Esophagus muscularis mucosa (tissue), 4 donors: ENCODE data around the gene FFAR2. TPM values are rescaled to one million over a fixed set of nuclear protein-coding genes. Genes with fewer than 3 reads are reported as not detected.

Source experiments
- DNase-seq: peaks from one replicate; pipeline ENCODE4 v3.0.0-alpha.2; 2017; ENCODE audit errors: extremely low spot score
- H3K27ac ChIP-seq, 4 donors: fragments of 200-600 bp; sonication (generic); replicated peaks in 1 of 4; 1 replicate in 3 of 4; 2 replicates in 1 of 4; pipeline ENCODE4 v1.5.1; 2016 to 2019; ENCODE audit warnings: mild to moderate bottlenecking in 1 of 4
- H3K27me3 ChIP-seq, 4 donors: fragments of 200-600 bp; sonication (generic); one replicate each; pipeline versions ENCODE4 v1.5.1 to v1.6.0; 2016 to 2019
- H3K36me3 ChIP-seq, 4 donors: fragments of 200-600 bp; sonication (generic); one replicate each; pipeline ENCODE4 v1.5.1; 2016 to 2019
- H3K4me1 ChIP-seq, 4 donors: fragments of 200-600 bp; sonication (generic); one replicate each; pipeline ENCODE4 v1.5.1; 2016 to 2019
- H3K4me3 ChIP-seq, 4 donors: fragments of 200-600 bp; sonication (generic); 1 replicate in 2 of 4; 2 replicates in 2 of 4; pipeline ENCODE4 v1.5.1; 2016 to 2019; ENCODE audit warnings: mild to moderate bottlenecking in 4 of 4, moderate library complexity in 1 of 4
- H3K9me3 ChIP-seq, 4 donors: fragments of 200-600 bp; sonication (generic); 1 replicate in 3 of 4; 2 replicates in 1 of 4; pipeline ENCODE4 v1.5.1; 2016 to 2019
- CTCF ChIP-seq, 3 experiments: fragments of 200-600 bp in 2 of 3; fragments of 450-650 bp in 1 of 3; sonication (generic) in 2 of 3; IDR thresholded peaks; one replicate each; pipeline ENCODE4 v1.5.1; 2017 to 2019; ENCODE audit warnings: antibody characterized with exemption in 3 of 3, mild to moderate bottlenecking in 2 of 3, moderate library complexity in 1 of 3
- EP300 ChIP-seq: sonication (generic); formaldehyde crosslinking; IDR thresholded peaks from one replicate; pipeline ENCODE4 v1.6.1; 2017; ENCODE audit warnings: antibody characterized with exemption
- POLR2A ChIP-seq: fragments of 450-650 bp; IDR thresholded peaks from one replicate; pipeline ENCODE4 v1.6.1; 2017; ENCODE audit warnings: antibody characterized with exemption, moderate library complexity, mild to moderate bottlenecking, low read depth
- POLR2AphosphoS5 ChIP-seq, 2 donors: sonication (generic); formaldehyde crosslinking; IDR thresholded peaks; one replicate each; pipeline ENCODE4 v1.6.1; 2017; ENCODE audit warnings: antibody characterized with exemption in 2 of 2
- WGBS: methylation state at CpG from one replicate; pipeline ENCODE4 v1.1.5; 2018; 5-methylcytosine and 5-hydroxymethylcytosine counted together
- intact Hi-C: fragments of 100-400 bp; cut with DNase I; formaldehyde crosslinking; loops from one replicate; pipeline ENCODE4 v1.15.1; 2023
- total RNA-seq, 4 donors: library from RNA; depleted of rRNA; stranded (reverse); fragments of >200 nt; gene quantifications; one replicate each; pipeline versions ENCODE4 v1.1.0 to v1.2.1, GENCODE V29; 2016

Gene FFAR2
- total RNA-seq, 4 donors from 2014 or later, result 1.7 TPM; not detected in 3

DNA sequence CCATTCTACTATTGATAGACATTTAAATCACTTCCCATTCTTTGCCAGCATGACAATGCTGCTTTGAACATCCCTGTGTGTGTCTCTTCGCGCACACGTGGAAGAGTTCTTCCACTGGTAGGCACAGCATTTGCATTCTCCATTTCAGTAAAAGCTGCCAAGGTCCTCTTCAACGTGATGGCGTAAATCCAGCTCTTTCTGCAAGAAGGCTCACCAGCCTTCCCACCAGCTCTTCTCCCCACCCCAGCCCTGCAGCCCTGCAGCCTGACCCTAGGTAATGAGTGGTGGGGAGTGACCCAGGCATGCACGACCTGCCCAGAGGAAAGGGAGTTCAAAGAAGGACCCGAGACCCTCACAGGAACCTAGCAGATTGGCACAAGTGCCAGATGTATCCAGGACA is 31.7 kb upstream of the FFAR2 start:
- Histone ChIP-seq H3K9me3 (no peaks in the 10 kb centered on the region), H3K4me1 (no peaks in the 10 kb centered on the region), H3K27ac (no peak overlapping the region), H3K27me3 (peaks cover 0 to 74% (median 2%) of the 10 kb centered on the region in 4 donors), H3K4me3 (no peak overlapping the region), H3K36me3 (no peaks in the 10 kb centered on the region)
- intact Hi-C loops, result no loop called here
- TF ChIP-seq POLR2A, result no peak
- TF ChIP-seq CTCF (IDR thresholded peaks at IDR 0.05), result no peak
- no peak for TF ChIP-seq EP300
- no peak for TF ChIP-seq POLR2AphosphoS5 (IDR thresholded peaks at IDR 0.05)
- DNase-seq, result no peak
- WGBS, result 72% methylated on average over 7 of the region's 7 CpGs

GRCh38 chr19:35417278-35417677 is 30.8 kb upstream of the FFAR2 start:
- no peaks in the 10 kb centered on the region for H3K4me1 ChIP-seq
- no peak for DNase-seq
- intact Hi-C loops, result no loop called here
- WGBS, result 78% methylated on average over 2 of the region's 2 CpGs
- H3K27me3 ChIP-seq, result peaks cover 0 to 79% (median 2%) of the 10 kb centered on the region in 4 donors
- H3K4me3 ChIP-seq, result no peak overlapping the region
- H3K9me3 ChIP-seq, result no peaks in the 10 kb centered on the region
- H3K27ac ChIP-seq, result no peak overlapping the region
- no peaks in the 10 kb centered on the region for H3K36me3 ChIP-seq
- TF ChIP-seq EP300, result no peak
- TF ChIP-seq POLR2AphosphoS5 (IDR thresholded peaks at IDR 0.05), result no peak
- no peak for TF ChIP-seq CTCF (IDR thresholded peaks at IDR 0.05)
- TF ChIP-seq POLR2A, result no peak

- TF ChIP-seq CTCF (IDR thresholded peaks at IDR 0.05), result no peak
- no peak for TF ChIP-seq POLR2A
- no peak for TF ChIP-seq EP300
- no peak for TF ChIP-seq POLR2AphosphoS5 (IDR thresholded peaks at IDR 0.05)
- Histone ChIP-seq H3K27ac (no peak overlapping the region), H3K9me3 (no peaks in the 10 kb centered on the region), H3K27me3 (peaks cover 0 to 81% (median 2%) of the 10 kb centered on the region in 4 donors), H3K4me1 (no peaks in the 10 kb centered on the region), H3K4me3 (no peak overlapping the region), H3K36me3 (no peaks in the 10 kb centered on the region)
- intact Hi-C loops, result no loop called here
- WGBS, result 57% methylated on average over 7 of the region's 7 CpGs
- no peak for DNase-seq
These were observed 30.1 kb upstream of the FFAR2 start for GRCh38 chr19:35417713-35418534.

DNA sequence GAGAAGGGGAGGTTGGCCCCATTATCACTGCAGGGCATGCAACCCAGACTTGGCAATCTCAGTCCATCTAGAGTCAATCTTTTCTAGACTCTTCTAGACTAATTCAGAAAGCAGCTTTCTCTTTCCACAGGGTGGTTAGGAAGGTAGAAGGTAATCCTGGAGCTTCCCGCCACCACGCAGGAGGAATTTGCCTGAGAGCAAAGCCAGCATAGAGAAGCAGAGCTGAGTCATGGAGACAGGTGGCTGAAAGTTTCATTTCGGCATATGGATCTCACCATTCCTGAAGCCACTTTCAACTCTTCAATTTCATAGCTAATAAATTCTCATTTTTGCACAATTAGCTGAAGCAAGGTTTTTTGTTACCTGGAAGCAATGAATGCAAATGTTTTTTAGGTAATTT is 29.0 kb upstream of the FFAR2 start:
- no peaks in the 10 kb centered on the region for H3K4me1 ChIP-seq
- peaks cover 0 to 79% (median 2%) of the 10 kb centered on the region in 4 donors for H3K27me3 ChIP-seq
- H3K4me3 ChIP-seq, result no peak overlapping the region
- H3K9me3 ChIP-seq, result no peaks in the 10 kb centered on the region
- intact Hi-C loops, result no loop called here
- DNase-seq, result no peak
- no peak for TF ChIP-seq POLR2AphosphoS5 (IDR thresholded peaks at IDR 0.05)
- no peak for TF ChIP-seq CTCF (IDR thresholded peaks at IDR 0.05)
- TF ChIP-seq EP300, result no peak
- no peak for TF ChIP-seq POLR2A
- no peak overlapping the region for H3K27ac ChIP-seq
- no peaks in the 10 kb centered on the region for H3K36me3 ChIP-seq
- 79% methylated on average over 3 of the region's 3 CpGs for WGBS

DNA sequence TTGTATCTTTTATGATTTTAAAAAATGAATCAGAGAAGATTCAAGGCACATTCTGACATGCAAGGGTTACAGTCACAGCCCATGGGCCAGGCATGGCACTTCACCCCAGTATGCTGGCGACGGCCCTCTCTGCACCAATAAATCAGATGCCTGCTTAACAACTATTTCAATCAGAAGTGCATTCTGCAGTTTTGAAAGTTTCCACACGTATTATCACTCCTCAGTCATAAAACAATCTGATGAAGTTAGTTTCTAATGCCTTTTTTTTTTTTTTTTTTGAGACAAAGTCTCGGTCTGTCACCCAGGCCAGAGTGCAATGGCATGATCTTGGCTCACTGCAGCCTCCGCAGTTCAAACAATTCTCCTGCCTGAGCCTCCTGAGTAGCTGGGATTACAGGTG is 28.3 kb upstream of the FFAR2 start:
- no peak for DNase-seq
- peaks cover 0 to 77% (median 2%) of the 10 kb centered on the region in 4 donors for H3K27me3 ChIP-seq
- TF ChIP-seq CTCF (IDR thresholded peaks at IDR 0.05) (no peak), POLR2A (no peak), POLR2AphosphoS5 (IDR thresholded peaks at IDR 0.05) (no peak), EP300 (no peak)

More for the DNA sequence above, 28.3 kb upstream of the FFAR2 start:
- 71% methylated on average over 5 of the region's 5 CpGs for WGBS
- H3K9me3 ChIP-seq, result no peaks in the 10 kb centered on the region
- H3K4me1 ChIP-seq, result no peaks in the 10 kb centered on the region
- no peak overlapping the region for H3K27ac ChIP-seq
- H3K36me3 ChIP-seq, result no peaks in the 10 kb centered on the region
- no peak overlapping the region for H3K4me3 ChIP-seq
- intact Hi-C loops, result no loop called here
